Parathyroid adenoma (tissue), 2 donors: ENCODE measurements around the gene RPS19BP1.

ENCODE experiments used
- H2AFZ ChIP-seq: fragments of 300-600 bp; sonication (generic); one replicate; pipeline ENCODE4 v1.7.0; 2017; ENCODE audit warnings: antibody characterized with exemption, mild to moderate bottlenecking
- H3K27ac ChIP-seq: fragments of 300-600 bp; sonication (generic); one replicate; pipeline ENCODE4 v1.7.0; 2017
- H3K27me3 ChIP-seq: fragments of 300-600 bp; sonication (generic); one replicate; pipeline ENCODE4 v1.7.0; 2017; ENCODE audit warnings: low read length; ENCODE audit not compliant: control insufficient read depth, insufficient read depth
- H3K36me3 ChIP-seq: fragments of 300-600 bp; sonication (generic); one replicate; pipeline ENCODE4 v1.7.0; 2017; ENCODE audit warnings: low read length; ENCODE audit not compliant: control insufficient read depth, insufficient read depth
- H3K4me1 ChIP-seq: fragments of 300-600 bp; sonication (generic); one replicate; pipeline ENCODE4 v1.7.0; 2017; ENCODE audit warnings: control low read depth
- H3K4me2 ChIP-seq: fragments of 300-600 bp; sonication (generic); one replicate; pipeline ENCODE4 v1.7.0; 2017; ENCODE audit warnings: low read length
- H3K4me3 ChIP-seq: fragments of 300-600 bp; sonication (generic); one replicate; pipeline ENCODE4 v1.7.0; 2017; ENCODE audit warnings: low read depth, low read length
- H3K79me2 ChIP-seq: fragments of 300-600 bp; sonication (generic); one replicate; pipeline ENCODE4 v1.7.0; 2017; ENCODE audit warnings: control low read depth
- H3K9ac ChIP-seq: fragments of 300-600 bp; sonication (generic); one replicate; pipeline ENCODE4 v1.7.0; 2017; ENCODE audit warnings: mild to moderate bottlenecking
- H3K9me3 ChIP-seq: fragments of 300-600 bp; sonication (generic); one replicate; pipeline ENCODE4 v1.7.0; 2017; ENCODE audit warnings: low read length; ENCODE audit not compliant: control insufficient read depth
- CTCF ChIP-seq: fragments of 300-600 bp; sonication (generic); IDR thresholded peaks from one replicate; pipeline ENCODE4 v1.7.0; 2017; ENCODE audit warnings: antibody characterized with exemption, mild to moderate bottlenecking
- donor health status: primary hyperparathyroidism.

RPS19BP1 gene

GRCh38 chr22:39532215-39533073 is at the start of gene RPS19BP1:
RPS19BP1 (minus strand) TSS chr22:39532748; CDS start chr22:39532738, 10 bp downstream.
- Histone ChIP-seq H3K36me3 (no peaks in the 10 kb centered on the region), H3K27me3 (no peaks in the 10 kb centered on the region), H3K9me3 (no peaks in the 10 kb centered on the region), H2AFZ (peak within 1 kb of the TSS; percentile 79), H3K4me3 (peak within 1 kb of the TSS; percentile 95), H3K4me1 (peaks cover 20% of the 10 kb centered on the region), H3K4me2 (peak within 1 kb of the TSS; percentile 90), H3K9ac (peak within 1 kb of the TSS; percentile 17), H3K79me2 (no peaks in the 10 kb centered on the region), H3K27ac (peak within 1 kb of the TSS; percentile 73)
- TF ChIP-seq CTCF, result no peak

GRCh38 chr22:39581303-39581702 is 48.8 kb upstream of the RPS19BP1 start:
- Histone ChIP-seq H3K9ac (no peak overlapping the region), H3K27ac (no peak overlapping the region), H3K9me3 (no peaks in the 10 kb centered on the region), H3K36me3 (no peaks in the 10 kb centered on the region), H2AFZ (no peak overlapping the region), H3K4me3 (no peak overlapping the region), H3K79me2 (no peaks in the 10 kb centered on the region), H3K27me3 (no peaks in the 10 kb centered on the region), H3K4me1 (no peaks in the 10 kb centered on the region), H3K4me2 (no peak overlapping the region)
- TF ChIP-seq CTCF, result no peak

- Histone ChIP-seq H3K79me2 (no peaks in the 10 kb centered on the region), H3K36me3 (no peaks in the 10 kb centered on the region), H3K27ac (no peak overlapping the region), H3K4me3 (no peak overlapping the region), H3K4me2 (no peak overlapping the region), H3K27me3 (no peaks in the 10 kb centered on the region), H3K4me1 (no peaks in the 10 kb centered on the region), H3K9me3 (no peaks in the 10 kb centered on the region), H3K9ac (no peak overlapping the region), H2AFZ (no peak overlapping the region)
- no peak for TF ChIP-seq CTCF
These were observed 48.2 kb upstream of the RPS19BP1 start for GRCh38 chr22:39580795-39581194.

GRCh38 chr22:39580006-39580441 is 47.5 kb upstream of the RPS19BP1 start:
- H3K79me2 ChIP-seq, result no peaks in the 10 kb centered on the region
- H2AFZ ChIP-seq, result no peak overlapping the region
- no peaks in the 10 kb centered on the region for H3K36me3 ChIP-seq
- H3K9ac ChIP-seq, result no peak overlapping the region
- H3K27ac ChIP-seq, result no peak overlapping the region
- no peaks in the 10 kb centered on the region for H3K4me1 ChIP-seq
- H3K4me2 ChIP-seq, result no peak overlapping the region
- TF ChIP-seq CTCF, result no peak
- no peak overlapping the region for H3K4me3 ChIP-seq
- H3K9me3 ChIP-seq, result no peaks in the 10 kb centered on the region
- H3K27me3 ChIP-seq, result no peaks in the 10 kb centered on the region

- Histone ChIP-seq H3K4me1 (no peaks in the 10 kb centered on the region), H3K36me3 (no peaks in the 10 kb centered on the region), H3K27ac (no peak overlapping the region), H3K9ac (no peak overlapping the region), H3K4me2 (no peak overlapping the region), H2AFZ (no peak overlapping the region), H3K4me3 (no peak overlapping the region), H3K79me2 (no peaks in the 10 kb centered on the region), H3K9me3 (no peaks in the 10 kb centered on the region), H3K27me3 (no peaks in the 10 kb centered on the region)
- TF ChIP-seq CTCF, result no peak
These were observed 45.4 kb upstream of the RPS19BP1 start for GRCh38 chr22:39577900-39578299.
